GM12874 (cell line): ENCODE data around the gene DDX23.

ENCODE experiments used
- TF ChIP-seq, protein P1 (sequence below): IDR thresholded peaks from 2 replicates; pipeline ENCODE4 v1.5.1; 2011; ENCODE audit warnings: low read depth, mild to moderate bottlenecking, control low read depth, low read length, moderate library complexity; ENCODE audit not compliant: insufficient read depth

The DDX23 gene

DNA sequence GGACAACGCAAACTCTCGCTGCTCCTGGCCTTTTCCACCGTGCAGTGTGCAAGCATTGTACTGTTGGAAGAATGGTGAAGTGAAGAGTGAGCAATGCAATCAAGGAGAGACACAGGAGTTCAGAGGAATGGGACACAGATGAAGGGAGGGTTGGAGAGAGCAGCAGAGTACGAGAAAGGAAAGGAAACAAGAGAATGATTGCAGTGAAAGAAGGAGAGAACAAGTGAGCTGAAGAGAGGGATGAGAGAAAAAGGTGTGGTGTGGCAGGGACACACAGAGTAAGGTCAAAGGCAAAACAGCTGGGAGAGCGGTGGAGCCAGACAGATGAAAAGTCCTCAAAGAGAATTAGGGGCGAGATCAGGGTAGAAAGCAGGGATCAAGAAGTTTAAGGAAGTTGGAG lies 20.7 kb downstream of the DDX23 start:
- TF ChIP-seq, protein P1, sequence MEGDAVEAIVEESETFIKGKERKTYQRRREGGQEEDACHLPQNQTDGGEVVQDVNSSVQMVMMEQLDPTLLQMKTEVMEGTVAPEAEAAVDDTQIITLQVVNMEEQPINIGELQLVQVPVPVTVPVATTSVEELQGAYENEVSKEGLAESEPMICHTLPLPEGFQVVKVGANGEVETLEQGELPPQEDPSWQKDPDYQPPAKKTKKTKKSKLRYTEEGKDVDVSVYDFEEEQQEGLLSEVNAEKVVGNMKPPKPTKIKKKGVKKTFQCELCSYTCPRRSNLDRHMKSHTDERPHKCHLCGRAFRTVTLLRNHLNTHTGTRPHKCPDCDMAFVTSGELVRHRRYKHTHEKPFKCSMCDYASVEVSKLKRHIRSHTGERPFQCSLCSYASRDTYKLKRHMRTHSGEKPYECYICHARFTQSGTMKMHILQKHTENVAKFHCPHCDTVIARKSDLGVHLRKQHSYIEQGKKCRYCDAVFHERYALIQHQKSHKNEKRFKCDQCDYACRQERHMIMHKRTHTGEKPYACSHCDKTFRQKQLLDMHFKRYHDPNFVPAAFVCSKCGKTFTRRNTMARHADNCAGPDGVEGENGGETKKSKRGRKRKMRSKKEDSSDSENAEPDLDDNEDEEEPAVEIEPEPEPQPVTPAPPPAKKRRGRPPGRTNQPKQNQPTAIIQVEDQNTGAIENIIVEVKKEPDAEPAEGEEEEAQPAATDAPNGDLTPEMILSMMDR: no peak

DNA sequence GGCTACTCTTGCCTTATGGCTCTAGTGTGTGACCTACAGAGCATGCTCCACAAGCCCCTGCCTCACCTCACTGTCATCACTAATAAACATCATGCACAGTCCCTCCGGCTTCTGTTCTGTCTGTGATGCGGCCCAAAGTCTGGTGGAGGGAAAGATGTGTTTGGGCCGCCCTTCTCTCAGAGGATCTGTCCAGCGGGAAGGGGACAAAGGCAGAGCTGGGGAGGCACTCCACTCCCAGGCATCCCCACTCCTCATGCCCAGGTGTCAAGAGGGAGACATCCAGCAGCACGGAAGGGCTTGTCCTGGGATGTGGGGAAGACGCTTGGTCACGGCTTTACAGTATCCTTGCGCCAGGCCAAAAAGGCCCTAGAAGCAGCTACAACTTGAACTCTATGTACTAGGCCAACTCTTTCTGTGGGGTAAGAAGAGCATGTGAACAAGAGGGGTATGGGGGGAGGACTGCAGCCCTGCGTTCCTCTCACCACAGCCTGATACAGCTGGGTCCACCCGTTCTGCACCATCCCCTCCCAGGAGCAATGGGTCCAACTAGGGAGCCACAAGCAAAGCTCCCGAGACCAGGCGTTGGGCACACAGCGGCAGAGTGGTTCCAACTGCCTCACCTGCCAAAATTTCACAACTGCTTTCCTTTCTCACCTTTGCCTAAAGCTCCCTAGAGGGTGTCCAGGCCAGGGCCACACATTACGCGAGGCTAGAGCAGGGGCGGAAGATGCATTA lies 23.0 kb downstream of the DDX23 start:
- TF ChIP-seq, protein P1: no peak

DNA sequence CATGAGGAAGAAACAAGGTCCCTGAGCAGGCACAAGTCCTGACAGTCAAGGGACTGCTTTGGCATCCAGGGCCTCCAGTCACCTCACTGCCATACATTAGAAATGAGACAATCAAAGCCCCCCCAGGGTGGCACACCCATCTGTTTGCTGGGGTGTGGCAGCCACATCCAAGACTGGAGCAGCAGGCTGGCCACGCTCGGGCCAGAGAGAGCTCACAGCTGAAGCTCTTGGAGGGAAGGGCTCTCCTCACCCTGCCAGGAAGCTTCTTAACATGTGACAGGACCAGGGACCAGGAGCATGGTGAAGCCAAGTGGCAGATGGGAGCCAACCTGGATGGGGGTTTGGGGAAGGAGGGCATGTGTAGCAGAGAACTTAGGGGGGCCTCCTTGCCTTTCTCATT lies 23.7 kb downstream of the DDX23 start:
- TF ChIP-seq, protein P1: no peak

DNA sequence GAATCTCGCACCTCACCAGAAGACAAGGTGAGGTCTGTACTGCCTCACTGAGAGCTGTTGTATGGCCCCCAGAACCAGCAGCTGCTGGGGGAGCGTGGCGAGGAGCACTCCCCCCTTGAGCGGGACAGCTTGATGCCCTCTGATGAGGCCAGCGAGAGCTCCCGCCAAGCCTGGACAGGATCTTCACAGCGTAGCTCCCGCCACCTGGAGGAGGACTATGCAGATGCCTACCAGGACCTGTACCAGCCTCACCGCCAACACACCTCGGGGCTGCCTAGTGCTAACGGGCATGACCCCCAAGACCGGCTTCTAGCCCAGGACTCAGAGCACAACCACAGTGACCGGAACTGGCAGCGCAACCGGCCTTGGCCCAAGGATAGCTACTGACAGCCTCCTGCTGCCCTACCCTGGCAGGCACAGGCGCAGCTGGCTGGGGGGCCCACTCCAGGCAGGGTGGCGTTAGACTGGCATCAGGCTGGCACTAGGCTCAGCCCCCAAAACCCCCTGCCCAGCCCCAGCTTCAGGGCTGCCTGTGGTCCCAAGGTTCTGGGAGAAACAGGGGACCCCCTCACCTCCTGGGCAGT lies 24.4 kb downstream of the DDX23 start:
- TF ChIP-seq, protein P1: no peak

DNA sequence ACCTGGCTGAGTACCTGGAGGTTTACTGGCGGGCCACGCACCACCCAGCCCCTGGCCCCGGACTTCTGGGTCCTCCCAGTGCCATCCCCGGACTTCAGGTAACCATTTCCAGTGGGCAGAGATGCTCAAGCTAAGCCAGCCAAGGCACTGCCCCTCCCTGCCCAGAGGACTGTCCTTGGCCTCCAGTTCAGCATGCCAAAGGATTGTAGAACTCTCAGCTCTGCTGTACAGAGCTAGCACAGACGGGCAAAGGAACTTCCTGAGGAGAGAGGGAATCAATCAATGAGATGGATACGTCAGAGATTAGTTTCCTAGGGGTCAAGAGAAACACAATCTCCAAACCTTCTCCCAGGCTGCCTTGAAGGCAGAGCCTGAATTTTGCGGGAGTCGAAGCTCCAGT lies 24.9 kb downstream of the DDX23 start:
- TF ChIP-seq, protein P1: no peak

DNA sequence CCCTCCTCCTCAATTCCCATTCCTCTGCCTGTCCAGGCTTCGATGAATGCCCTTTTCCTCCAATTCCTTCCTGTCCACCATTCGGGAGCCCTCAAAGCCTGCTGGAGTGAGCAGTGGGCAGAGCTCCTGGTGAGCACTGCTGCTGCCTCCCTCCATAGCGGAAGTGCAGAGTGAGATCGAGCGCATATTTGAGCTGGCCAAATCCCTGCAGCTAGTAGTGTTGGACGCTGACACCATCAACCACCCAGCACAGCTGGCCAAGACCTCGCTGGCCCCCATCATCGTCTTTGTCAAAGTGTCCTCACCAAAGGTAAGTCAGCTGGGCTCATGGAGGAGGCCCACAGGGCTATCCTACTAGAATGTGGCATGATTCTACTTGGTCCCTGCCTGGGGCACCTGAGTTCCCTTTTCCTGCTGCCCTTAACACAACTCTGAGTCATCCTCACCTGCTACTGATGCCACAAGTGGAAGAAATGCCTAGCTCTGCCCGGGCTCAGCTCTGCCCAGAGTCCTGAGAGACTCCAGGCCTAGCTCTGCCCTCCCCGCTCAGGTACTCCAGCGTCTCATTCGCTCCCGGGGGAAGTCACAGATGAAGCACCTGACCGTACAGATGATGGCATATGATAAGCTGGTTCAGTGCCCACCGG lies 25.6 kb downstream of the DDX23 start:
- TF ChIP-seq, protein P1: no peak

DNA sequence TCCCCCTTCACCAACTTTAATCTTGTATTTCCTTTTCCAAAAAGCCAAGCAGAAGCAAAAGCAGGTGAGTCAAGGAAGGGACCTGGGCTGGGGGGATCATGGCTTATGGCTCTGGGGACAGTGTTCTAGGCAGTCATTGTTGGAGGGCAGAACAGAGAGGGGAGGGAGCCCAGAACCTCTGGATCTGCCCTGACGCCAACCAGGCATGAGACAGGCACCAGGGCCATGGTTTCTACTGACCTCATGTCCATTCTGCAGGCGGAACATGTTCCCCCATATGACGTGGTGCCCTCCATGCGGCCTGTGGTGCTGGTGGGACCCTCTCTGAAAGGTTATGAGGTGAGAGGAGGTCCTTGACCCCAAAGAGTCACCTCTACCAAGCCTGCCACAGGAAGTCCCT lies 27.1 kb downstream of the DDX23 start:
- TF ChIP-seq, protein P1: no peak
